GM20000 (cell line): ENCODE measurements around the gene ARSJ.

Experiments used
- DNase-seq: peaks from one replicate; pipeline ENCODE4 v3.0.0; 2012; ENCODE audit warnings: low spot score
- TF ChIP-seq, protein P1 (sequence below): IDR thresholded peaks from 2 replicates; pipeline ENCODE4 v1.5.1; 2012; ENCODE audit warnings: mild to moderate bottlenecking, control low read depth; ENCODE audit errors: extremely low read depth, missing control alignments

Gene ARSJ

DNA sequence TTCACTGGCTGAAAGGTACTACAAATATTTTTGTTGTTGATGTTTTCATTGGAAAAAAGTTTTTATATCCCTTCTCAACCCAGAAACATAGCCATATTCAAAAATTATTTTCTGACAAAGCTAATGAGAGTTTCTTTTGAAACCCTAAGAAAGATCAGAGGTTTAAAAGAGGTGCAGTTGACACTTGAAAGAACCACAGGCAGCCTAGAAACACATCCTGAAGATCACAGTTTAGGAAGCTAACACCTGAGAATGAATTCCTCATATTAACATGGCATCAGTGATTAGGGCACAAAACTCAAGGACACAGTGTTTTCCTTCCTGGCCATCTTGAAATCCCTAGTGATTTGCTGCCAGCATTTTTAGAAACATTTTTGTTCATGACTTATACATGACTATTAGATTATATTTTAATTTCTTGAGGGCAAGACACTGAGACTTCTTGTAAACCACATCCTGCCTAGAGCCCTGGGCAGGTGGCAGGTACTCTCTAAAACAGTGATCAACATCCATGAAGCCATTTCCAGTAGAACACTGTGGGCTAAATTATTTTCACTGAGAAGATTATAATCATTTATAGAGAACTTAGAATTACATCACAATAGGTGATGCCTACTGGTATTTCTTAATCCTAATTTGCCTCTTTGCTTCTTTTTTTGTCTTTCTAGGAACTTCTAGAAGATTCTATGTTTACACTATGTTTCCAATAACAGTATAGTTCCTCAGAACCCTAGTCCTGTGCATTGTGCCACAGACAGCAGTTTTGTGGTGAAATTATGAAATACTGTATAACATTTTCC, 80.0 kb downstream of the ARSJ start:
- TF ChIP-seq, protein P1, sequence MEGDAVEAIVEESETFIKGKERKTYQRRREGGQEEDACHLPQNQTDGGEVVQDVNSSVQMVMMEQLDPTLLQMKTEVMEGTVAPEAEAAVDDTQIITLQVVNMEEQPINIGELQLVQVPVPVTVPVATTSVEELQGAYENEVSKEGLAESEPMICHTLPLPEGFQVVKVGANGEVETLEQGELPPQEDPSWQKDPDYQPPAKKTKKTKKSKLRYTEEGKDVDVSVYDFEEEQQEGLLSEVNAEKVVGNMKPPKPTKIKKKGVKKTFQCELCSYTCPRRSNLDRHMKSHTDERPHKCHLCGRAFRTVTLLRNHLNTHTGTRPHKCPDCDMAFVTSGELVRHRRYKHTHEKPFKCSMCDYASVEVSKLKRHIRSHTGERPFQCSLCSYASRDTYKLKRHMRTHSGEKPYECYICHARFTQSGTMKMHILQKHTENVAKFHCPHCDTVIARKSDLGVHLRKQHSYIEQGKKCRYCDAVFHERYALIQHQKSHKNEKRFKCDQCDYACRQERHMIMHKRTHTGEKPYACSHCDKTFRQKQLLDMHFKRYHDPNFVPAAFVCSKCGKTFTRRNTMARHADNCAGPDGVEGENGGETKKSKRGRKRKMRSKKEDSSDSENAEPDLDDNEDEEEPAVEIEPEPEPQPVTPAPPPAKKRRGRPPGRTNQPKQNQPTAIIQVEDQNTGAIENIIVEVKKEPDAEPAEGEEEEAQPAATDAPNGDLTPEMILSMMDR: no peak
- DNase-seq: peak; percentile 10

DNA sequence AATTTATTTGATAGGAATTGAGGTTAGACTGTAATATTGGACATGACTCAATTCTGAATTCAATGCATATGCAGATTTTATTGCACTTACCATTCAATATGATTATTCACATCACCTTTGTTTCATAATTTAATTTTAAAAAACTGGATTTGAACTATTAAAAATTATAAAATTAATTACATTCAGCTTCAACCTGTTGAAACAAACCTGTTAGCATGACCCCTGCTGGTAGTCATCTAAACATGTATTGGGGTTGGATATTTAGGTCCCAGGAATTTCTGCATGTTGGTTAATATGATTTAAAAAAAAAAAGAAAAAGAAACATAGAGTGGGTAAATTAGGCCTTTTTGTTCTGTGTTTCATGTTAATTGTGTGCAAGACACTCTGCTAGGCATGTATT, 85.9 kb downstream of the ARSJ start:
- TF ChIP-seq, protein P1: no peak
- DNase-seq: no peak

DNA sequence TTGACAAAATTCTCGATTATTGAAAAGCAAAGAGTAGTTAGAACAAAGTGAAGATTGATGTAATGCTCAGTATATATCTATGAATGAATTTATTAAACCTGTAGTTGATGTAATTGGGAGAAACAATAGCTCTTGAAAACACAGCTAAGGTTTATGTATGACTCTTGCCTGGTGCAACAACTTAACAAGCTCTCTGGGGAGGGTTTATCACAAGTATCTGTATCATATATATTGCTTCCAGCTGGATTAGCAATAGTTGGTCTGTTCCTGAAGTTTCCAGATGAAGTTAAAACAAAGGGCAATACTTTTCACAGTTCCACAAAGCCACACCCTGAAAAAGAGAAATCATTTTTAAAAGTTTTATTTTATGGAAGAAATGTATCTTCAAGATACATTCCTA, 91.4 kb downstream of the ARSJ start:
- DNase-seq: no peak
- TF ChIP-seq, protein P1: no peak

DNA sequence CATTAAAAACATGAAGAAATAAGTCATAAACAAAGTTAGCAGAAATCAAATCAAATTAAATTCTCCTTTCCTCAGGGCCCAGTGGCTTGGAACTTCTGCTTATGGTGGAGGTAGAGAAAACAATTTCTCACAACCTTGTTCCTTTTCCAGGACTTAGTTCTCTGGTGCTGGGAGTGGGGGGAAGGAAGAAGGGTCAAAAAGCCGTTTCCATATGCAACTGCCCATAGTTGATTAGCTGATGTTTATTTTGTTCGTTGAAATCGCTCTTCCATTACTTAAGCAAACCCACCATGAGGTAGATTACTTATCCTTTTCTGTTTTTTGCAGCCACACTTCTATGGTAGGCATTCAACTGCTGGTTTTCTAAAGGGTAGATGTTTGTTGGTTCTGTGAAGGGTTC, 94.2 kb downstream of the ARSJ start:
- DNase-seq: no peak
- TF ChIP-seq, protein P1: no peak

DNA sequence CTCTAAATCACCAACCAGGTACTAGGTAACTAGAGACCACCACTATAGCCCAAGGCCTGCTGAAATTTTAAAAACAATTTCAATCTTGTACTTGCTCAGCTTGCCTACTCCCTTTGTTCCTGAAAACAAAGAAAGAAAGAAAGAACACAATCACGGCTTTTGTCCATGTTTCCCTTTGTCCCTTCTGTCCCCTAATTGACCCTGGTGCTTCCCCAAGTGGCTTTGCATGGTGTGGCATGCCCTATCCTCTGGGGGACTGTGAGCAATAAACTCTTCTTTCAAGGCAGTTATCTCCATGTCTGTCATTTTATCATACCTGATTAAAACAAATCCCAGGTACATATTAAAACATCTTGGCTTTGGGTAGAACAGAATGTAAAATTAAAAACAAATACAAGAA, 94.8 kb downstream of the ARSJ start:
- no peak for DNase-seq
- TF ChIP-seq, protein P1: no peak

DNA sequence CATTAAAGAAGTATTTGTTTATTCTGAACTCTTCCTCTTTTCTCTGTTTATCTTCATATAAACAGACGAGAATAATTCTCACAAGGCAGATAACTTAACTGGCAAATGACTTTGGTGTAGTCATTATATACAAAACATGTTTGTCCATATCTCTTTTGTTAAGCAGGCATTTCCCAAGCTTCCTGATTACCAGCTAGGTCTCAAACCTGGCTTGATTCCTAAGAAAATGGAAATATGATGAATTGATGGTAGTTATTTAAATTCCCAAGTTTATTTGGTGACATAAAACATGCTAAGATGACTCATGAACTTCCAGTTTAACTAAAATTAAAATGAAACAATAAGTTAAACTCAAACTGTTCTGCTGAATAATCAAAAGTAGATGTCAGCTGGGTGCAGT, 96.8 kb downstream of the ARSJ start:
- TF ChIP-seq, protein P1: no peak
- DNase-seq: no peak

- no peak for DNase-seq
- TF ChIP-seq, protein P1: no peak
Measured at GRCh38 chr4:113881256-113881655, 98.2 kb downstream of the ARSJ start.
